PFSK-1 (cell line): ENCODE measurements around the gene MUC2.

Source experiments
- POLR2AphosphoS5 ChIP-seq: IDR thresholded peaks from 2 replicates; pipeline ENCODE4 v1.6.1; 2012; ENCODE audit warnings: low read depth, mild to moderate bottlenecking, control low read depth, low read length, moderate library complexity
- SIN3A ChIP-seq: IDR thresholded peaks from 2 replicates; pipeline ENCODE4 v1.6.1; 2012; ENCODE audit warnings: mild to moderate bottlenecking, low read length, moderate library complexity, borderline replicate concordance; ENCODE audit not compliant: insufficient read depth
- TAF1 ChIP-seq: IDR thresholded peaks from 2 replicates; pipeline ENCODE4 v1.6.1; 2012; ENCODE audit warnings: low read length, control low read depth, borderline replicate concordance; ENCODE audit not compliant: insufficient read depth
- TF ChIP-seq, protein P1 (sequence below), 2 experiments: IDR thresholded peaks; 2 replicates each; pipeline versions ENCODE4 v1.6.1 to v1.8.0; 2011 to 2012; ENCODE audit warnings: low read depth in 2 of 2, low read length in 2 of 2, control low read depth in 1 of 2, inconsistent platforms in 1 of 2, mild to moderate bottlenecking in 1 of 2, moderate library complexity in 1 of 2; ENCODE audit not compliant: insufficient read depth in 1 of 2

- TF ChIP-seq POLR2AphosphoS5, result no peak
- TF ChIP-seq, protein P1, sequence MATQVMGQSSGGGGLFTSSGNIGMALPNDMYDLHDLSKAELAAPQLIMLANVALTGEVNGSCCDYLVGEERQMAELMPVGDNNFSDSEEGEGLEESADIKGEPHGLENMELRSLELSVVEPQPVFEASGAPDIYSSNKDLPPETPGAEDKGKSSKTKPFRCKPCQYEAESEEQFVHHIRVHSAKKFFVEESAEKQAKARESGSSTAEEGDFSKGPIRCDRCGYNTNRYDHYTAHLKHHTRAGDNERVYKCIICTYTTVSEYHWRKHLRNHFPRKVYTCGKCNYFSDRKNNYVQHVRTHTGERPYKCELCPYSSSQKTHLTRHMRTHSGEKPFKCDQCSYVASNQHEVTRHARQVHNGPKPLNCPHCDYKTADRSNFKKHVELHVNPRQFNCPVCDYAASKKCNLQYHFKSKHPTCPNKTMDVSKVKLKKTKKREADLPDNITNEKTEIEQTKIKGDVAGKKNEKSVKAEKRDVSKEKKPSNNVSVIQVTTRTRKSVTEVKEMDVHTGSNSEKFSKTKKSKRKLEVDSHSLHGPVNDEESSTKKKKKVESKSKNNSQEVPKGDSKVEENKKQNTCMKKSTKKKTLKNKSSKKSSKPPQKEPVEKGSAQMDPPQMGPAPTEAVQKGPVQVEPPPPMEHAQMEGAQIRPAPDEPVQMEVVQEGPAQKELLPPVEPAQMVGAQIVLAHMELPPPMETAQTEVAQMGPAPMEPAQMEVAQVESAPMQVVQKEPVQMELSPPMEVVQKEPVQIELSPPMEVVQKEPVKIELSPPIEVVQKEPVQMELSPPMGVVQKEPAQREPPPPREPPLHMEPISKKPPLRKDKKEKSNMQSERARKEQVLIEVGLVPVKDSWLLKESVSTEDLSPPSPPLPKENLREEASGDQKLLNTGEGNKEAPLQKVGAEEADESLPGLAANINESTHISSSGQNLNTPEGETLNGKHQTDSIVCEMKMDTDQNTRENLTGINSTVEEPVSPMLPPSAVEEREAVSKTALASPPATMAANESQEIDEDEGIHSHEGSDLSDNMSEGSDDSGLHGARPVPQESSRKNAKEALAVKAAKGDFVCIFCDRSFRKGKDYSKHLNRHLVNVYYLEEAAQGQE (IDR thresholded peaks at IDR 0.05; ENCODE audit: insufficient read depth in 1 of 2, low read depth in 2 of 2, low read length in 2 of 2), result no peak
- no peak for TF ChIP-seq SIN3A
- TF ChIP-seq TAF1, result no peak
These were observed 47.4 kb downstream of the MUC2 start for GRCh38 chr11:1121813-1122663.
